GM23338 (cell line): ENCODE data around the gene DEDD2. TPM values are rescaled to one million over a fixed set of nuclear protein-coding genes. Genes with fewer than 3 reads are reported as not detected.

Experiments used
- ATAC-seq: fragments of 200-7000 bp; cut with Tn5 transposase; 3 replicates; pipeline ENCODE4 v1.9.1; 2020
- DNase-seq: peaks from one replicate; pipeline ENCODE4 v3.0.0-alpha.2; 2015; ENCODE audit warnings: low spot score
- H2AFZ ChIP-seq: fragments of 200-600 bp; sonication (generic); 2 replicates; pipeline ENCODE4 v1.8.0; 2016; ENCODE audit warnings: antibody characterized with exemption, mild to moderate bottlenecking, moderate library complexity
- H3F3A ChIP-seq: fragments of 200-600 bp; sonication (generic); replicated peaks from 2 replicates; pipeline ENCODE4 v1.8.0; 2017; ENCODE audit warnings: antibody characterized with exemption, mixed run types, low read depth
- H3K27ac ChIP-seq: fragments of 200-600 bp; sonication (generic); 2 replicates; pipeline ENCODE4 v1.6.1; 2016; ENCODE audit warnings: low read depth
- H3K27me3 ChIP-seq: fragments of 200-600 bp; sonication (generic); 2 replicates; pipeline ENCODE4 v1.8.0; 2016; ENCODE audit warnings: mild to moderate bottlenecking, mixed run types, moderate library complexity; ENCODE audit not compliant: insufficient read depth
- H3K36me3 ChIP-seq: fragments of 200-600 bp; sonication (generic); 2 replicates; pipeline ENCODE4 v1.8.0; 2016; ENCODE audit warnings: mild to moderate bottlenecking; ENCODE audit not compliant: insufficient read depth
- H3K4me1 ChIP-seq: fragments of 200-600 bp; sonication (generic); 2 replicates; pipeline ENCODE4 v1.8.0; 2016; ENCODE audit warnings: mild to moderate bottlenecking, moderate library complexity; ENCODE audit not compliant: insufficient read depth
- H3K4me2 ChIP-seq: fragments of 200-600 bp; sonication (generic); 2 replicates; pipeline ENCODE4 v1.7.1; 2017; ENCODE audit warnings: mixed run types
- H3K4me3 ChIP-seq: fragments of 200-600 bp; sonication (generic); 2 replicates; pipeline ENCODE4 v1.6.1; 2016; ENCODE audit warnings: mixed run types
- H3K79me2 ChIP-seq: fragments of 200-600 bp; sonication (generic); replicated peaks from 2 replicates; pipeline ENCODE4 v1.8.0; 2017; ENCODE audit warnings: mild to moderate bottlenecking; ENCODE audit not compliant: insufficient read depth
- H3K9me2 ChIP-seq: fragments of 200-600 bp; sonication (generic); 2 replicates; pipeline ENCODE4 v1.8.0; 2017; ENCODE audit not compliant: insufficient read depth
- H4K20me1 ChIP-seq: fragments of 200-600 bp; sonication (generic); replicated peaks from 2 replicates; pipeline ENCODE4 v1.8.0; 2017; ENCODE audit warnings: mild to moderate bottlenecking; ENCODE audit not compliant: insufficient read depth
- H3K27ac Mint-ChIP-seq: 2 replicates; pipeline ENCODE4 v1.8.0; 2020; ENCODE audit warnings: inconsistent platforms, mild to moderate bottlenecking, moderate library complexity, mixed read lengths
- H3K27me3 Mint-ChIP-seq: 3 replicates; pipeline ENCODE4 v1.8.0; 2022; ENCODE audit warnings: low read depth, mild to moderate bottlenecking, moderate library complexity, mixed read lengths, inconsistent platforms; ENCODE audit not compliant: insufficient read depth, poor library complexity
- H3K36me3 Mint-ChIP-seq: 3 replicates; pipeline ENCODE4 v1.8.0; 2021; ENCODE audit warnings: low read depth, mild to moderate bottlenecking, inconsistent platforms, moderate library complexity, mixed read lengths
- H3K4me1 Mint-ChIP-seq: 3 replicates; pipeline ENCODE4 v1.8.0; 2020; ENCODE audit warnings: mild to moderate bottlenecking, inconsistent platforms, mixed read lengths
- H3K4me3 Mint-ChIP-seq: 3 replicates; pipeline ENCODE4 v1.8.0; 2021; ENCODE audit warnings: moderate library complexity, mild to moderate bottlenecking, inconsistent platforms, mixed read lengths
- H3K9me3 Mint-ChIP-seq: 3 replicates; pipeline ENCODE4 v1.8.0; 2020; ENCODE audit warnings: moderate library complexity, mild to moderate bottlenecking, inconsistent platforms, mixed read lengths
- CREB1 ChIP-seq: fragments of 250-450 bp; sonication (Bioruptor Pico); IDR thresholded peaks from 2 replicates; pipeline ENCODE4 v1.5.0; 2020; ENCODE audit warnings: low read depth, mild to moderate bottlenecking, moderate library complexity
- CTCF ChIP-seq, 2 experiments: fragments of 200-600 bp in 1 of 2; sonication (generic) in 1 of 2; conservative IDR thresholded peaks; 2 replicates each; pipeline versions ENCODE4 v1.5.1 to v1.6.1; 2016 to 2017; ENCODE audit warnings: antibody characterized with exemption in 2 of 2, low read depth in 2 of 2, mild to moderate bottlenecking in 2 of 2, moderate library complexity in 1 of 2
- EZH2 ChIP-seq: fragments of 200-600 bp; sonication (generic); IDR thresholded peaks from one replicate; pipeline ENCODE4 v1.8.0; 2017; ENCODE audit warnings: antibody characterized with exemption, mild to moderate bottlenecking, low read depth; ENCODE audit not compliant: unreplicated experiment
- JUNB ChIP-seq: IDR thresholded peaks from one replicate; pipeline ENCODE4 v1.6.1; 2016; ENCODE audit warnings: antibody characterized with exemption; ENCODE audit not compliant: unreplicated experiment
- POLR2AphosphoS5 ChIP-seq: IDR thresholded peaks from 2 replicates; pipeline ENCODE4 v1.6.1; 2016; ENCODE audit warnings: antibody characterized with exemption, low read depth
- REST ChIP-seq: IDR thresholded peaks from one replicate; pipeline ENCODE4 v1.6.1; 2018; ENCODE audit warnings: antibody characterized with exemption; ENCODE audit not compliant: unreplicated experiment
- ZNF114 ChIP-seq: fragments of 250-450 bp; sonication (Bioruptor Pico); IDR thresholded peaks from 2 replicates; pipeline ENCODE4 v1.5.0; 2020; ENCODE audit warnings: mild to moderate bottlenecking, moderate library complexity
- polyA plus RNA-seq: library from polyadenylated mRNA; unstranded; fragments of >200 nt; fragmentation: Nextera tagmentation; extraction: Ambion mirVana; gene quantifications from 2 replicates; pipeline ENCODE4 v1.2.1, GENCODE V29; 2016
- total RNA-seq: library from RNA; depleted of rRNA; stranded (reverse); fragments of >200 nt; shearing (Covaris generic); gene quantifications from 2 replicates; pipeline ENCODE4 v1.2.3, GENCODE V29; 2014

Gene DEDD2
- total and polyA plus RNA-seq, 2 experiments from 2014 or later = 23.4 to 63.0 TPM

- Mint-ChIP-seq H3K4me3 (no peak overlapping the region), H3K27me3 (peaks cover 4% of the 10 kb centered on the region), H3K9me3 (no peaks in the 10 kb centered on the region; the same call in 2 of the 3 replicates), H3K36me3 (peaks cover 81% of the 10 kb centered on the region), H3K4me1 (peaks cover 52% of the 10 kb centered on the region), H3K27ac (peak overlapping the region; percentile 61; the same call in 1 of the 2 replicates)
- Histone ChIP-seq H3K79me2 (peaks cover 33% of the 10 kb centered on the region), H3K27ac (no peak overlapping the region), H3K4me2 (no peak overlapping the region), H3K4me3 (no peak overlapping the region), H3K36me3 (peaks cover 15% of the 10 kb centered on the region), H3K27me3 (no peaks in the 10 kb centered on the region), H3K9me2 (no peaks in the 10 kb centered on the region), H3K4me1 (peaks cover 18% of the 10 kb centered on the region), H3F3A (peaks cover 5% of the 10 kb centered on the region; the same call in 1 of the 2 replicates), H2AFZ (no peak overlapping the region), H4K20me1 (peaks cover 34% of the 10 kb centered on the region)
- no peak for ATAC-seq
- no peak for TF ChIP-seq CTCF (conservative IDR thresholded peaks at IDR 0.05; ENCODE audit: low read depth in 2 of 2)
- no peak for TF ChIP-seq ZNF114 (CRISPR knock-in tag)
- TF ChIP-seq REST = no peak
- TF ChIP-seq POLR2AphosphoS5 = no peak
- no peak for TF ChIP-seq JUNB
- TF ChIP-seq CREB1 (CRISPR knock-in tag) = no peak
- DNase-seq = no peak
Measured at GRCh38 chr19:42203700-42204099, 13.8 kb downstream of the DEDD2 start.

GRCh38 chr19:42202290-42202880, 15.1 kb downstream of the DEDD2 start:
- peaks cover 18% of the 10 kb centered on the region for H3K4me1 ChIP-seq
- no peak for ATAC-seq
- peaks cover 2% of the 10 kb centered on the region for H3K9me3 Mint-ChIP-seq
- H3K36me3 ChIP-seq = peaks cover 15% of the 10 kb centered on the region
- no peak overlapping the region for H3K4me2 ChIP-seq
- no peak overlapping the region for H3K4me3 ChIP-seq
- peaks cover 31% of the 10 kb centered on the region for H4K20me1 ChIP-seq
- no peak overlapping the region for H3K27ac ChIP-seq
- H3K79me2 ChIP-seq = peaks cover 33% of the 10 kb centered on the region
- peaks cover 59% of the 10 kb centered on the region for H3K4me1 Mint-ChIP-seq
- no peaks in the 10 kb centered on the region for H3K9me2 ChIP-seq
- peaks cover 79% of the 10 kb centered on the region for H3K36me3 Mint-ChIP-seq
- H2AFZ ChIP-seq = no peak overlapping the region
- no peaks in the 10 kb centered on the region for H3K27me3 ChIP-seq
- H3K4me3 Mint-ChIP-seq = no peak overlapping the region; the same call in 2 of the 3 replicates
- H3K27ac Mint-ChIP-seq = peak overlapping the region; percentile 13; the same call in 1 of the 2 replicates
- H3K27me3 Mint-ChIP-seq = peaks cover 6% of the 10 kb centered on the region
- no peak for DNase-seq
- H3F3A ChIP-seq = peaks cover 2% of the 10 kb centered on the region
- TF ChIP-seq CTCF (conservative IDR thresholded peaks at IDR 0.05; ENCODE audit: low read depth in 2 of 2) (no peak), CREB1 (CRISPR knock-in tag) (no peak), EZH2 (no peak)
